ENCODE results near the gene NSUN4.

NSUN4 gene

DNA sequence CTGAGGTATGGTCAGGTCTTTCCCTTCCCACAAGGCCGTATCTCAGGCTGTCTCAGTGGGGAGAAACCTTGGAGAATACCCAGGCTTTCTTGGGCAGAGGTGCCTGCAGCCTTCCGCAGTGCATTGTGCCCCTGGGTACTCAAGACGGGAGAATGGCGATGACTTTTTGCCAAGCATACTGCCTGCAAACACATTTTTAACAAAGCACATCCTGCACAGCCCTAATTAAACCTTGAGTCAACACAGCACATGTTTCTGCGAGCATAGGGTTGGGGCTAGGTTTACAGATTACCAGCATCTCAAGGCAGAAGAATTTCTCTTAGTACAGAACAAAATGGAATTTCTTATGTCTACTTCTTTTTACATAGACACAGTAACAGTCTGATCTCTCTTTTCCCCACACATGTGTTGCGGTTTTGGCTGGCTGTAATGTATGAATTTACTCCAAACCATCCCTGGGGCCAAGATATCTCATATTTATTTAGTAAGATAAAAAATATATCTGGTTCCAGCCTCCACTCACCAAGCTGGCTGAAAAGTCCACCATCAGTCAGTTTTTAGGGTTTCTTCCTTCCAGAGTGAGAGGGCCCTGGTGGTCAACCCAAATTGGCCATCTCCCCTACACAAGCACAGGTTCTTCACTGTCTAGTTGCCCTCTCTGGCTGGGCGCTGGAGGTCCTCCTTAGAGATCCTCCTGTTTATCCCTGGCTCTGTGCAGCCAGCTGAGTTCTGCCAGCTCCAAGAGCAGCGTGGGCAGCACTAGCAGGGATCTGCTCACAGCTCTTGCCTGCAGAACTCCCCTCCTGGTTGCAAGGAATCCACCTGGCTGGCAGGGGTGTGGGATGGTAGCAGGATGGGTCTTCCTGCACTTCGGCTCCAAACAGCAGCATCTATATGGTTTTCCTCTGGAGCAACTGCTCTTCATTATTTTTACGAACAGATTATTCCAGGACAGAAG, 56.1 kb downstream of the NSUN4 start:
- Histone ChIP-seq H4K20me1 (ENCODE audit: insufficient read depth, low read length) (no peaks in the 10 kb centered on the region), H3K27me3 (ENCODE audit: insufficient read depth, low read length, poor library complexity) (no peaks in the 10 kb centered on the region), H3K4me3 (ENCODE audit: low read depth in 1 of 2, low read length in 2 of 2) (no peak overlapping the region), H3K36me3 (ENCODE audit: insufficient read depth, low read length) (no peaks in the 10 kb centered on the region), H3K4me1 (ENCODE audit: insufficient read depth, low read length) (no peaks in the 10 kb centered on the region), H2AFZ (ENCODE audit: low read depth, low read length) (no peak overlapping the region), H3K9me3 (ENCODE audit: insufficient read depth, low read length, severe bottlenecking) (peaks cover 7% of the 10 kb centered on the region), H3K79me2 (ENCODE audit: insufficient read depth, low read length) (no peaks in the 10 kb centered on the region), H3K4me2 (ENCODE audit: insufficient read depth, low read length) (no peak overlapping the region), H3K9ac (ENCODE audit: low read depth, low read length) (no peak overlapping the region), H3K27ac (ENCODE audit: low read length) (no peak overlapping the region)
- TF ChIP-seq EZH2 (IDR thresholded peaks at IDR 0.05; ENCODE audit: borderline replicate concordance, low read depth, low read length, severe bottlenecking), result no peak
- TF ChIP-seq, protein P1, sequence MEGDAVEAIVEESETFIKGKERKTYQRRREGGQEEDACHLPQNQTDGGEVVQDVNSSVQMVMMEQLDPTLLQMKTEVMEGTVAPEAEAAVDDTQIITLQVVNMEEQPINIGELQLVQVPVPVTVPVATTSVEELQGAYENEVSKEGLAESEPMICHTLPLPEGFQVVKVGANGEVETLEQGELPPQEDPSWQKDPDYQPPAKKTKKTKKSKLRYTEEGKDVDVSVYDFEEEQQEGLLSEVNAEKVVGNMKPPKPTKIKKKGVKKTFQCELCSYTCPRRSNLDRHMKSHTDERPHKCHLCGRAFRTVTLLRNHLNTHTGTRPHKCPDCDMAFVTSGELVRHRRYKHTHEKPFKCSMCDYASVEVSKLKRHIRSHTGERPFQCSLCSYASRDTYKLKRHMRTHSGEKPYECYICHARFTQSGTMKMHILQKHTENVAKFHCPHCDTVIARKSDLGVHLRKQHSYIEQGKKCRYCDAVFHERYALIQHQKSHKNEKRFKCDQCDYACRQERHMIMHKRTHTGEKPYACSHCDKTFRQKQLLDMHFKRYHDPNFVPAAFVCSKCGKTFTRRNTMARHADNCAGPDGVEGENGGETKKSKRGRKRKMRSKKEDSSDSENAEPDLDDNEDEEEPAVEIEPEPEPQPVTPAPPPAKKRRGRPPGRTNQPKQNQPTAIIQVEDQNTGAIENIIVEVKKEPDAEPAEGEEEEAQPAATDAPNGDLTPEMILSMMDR (IDR thresholded peaks at IDR 0.05; ENCODE audit: borderline replicate concordance, extremely low read depth, low read length, poor library complexity, severe bottlenecking), result no peak
- DNase-seq, result no peak
- no peak for ATAC-seq (ENCODE audit: insufficient read depth, low read depth)

DNA sequence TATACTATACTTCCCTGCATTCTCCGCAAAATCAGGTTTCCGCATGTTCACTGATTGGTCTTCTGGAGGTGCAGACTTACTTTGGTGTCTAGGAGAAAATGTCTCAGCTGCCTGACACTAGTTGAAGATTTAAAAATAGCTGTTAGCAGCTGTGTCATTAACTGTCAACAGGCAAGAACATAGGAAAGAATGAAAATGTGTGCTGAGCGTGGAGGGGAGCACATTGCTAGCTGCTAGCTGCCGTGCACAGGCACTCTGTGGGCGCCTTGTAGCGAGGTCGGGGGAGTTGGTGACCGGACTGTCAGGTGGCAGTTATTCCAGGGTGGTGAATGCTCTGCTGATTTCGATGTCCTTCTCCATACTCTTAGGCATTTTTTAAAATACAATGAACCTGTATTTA, 58.7 kb downstream of the NSUN4 start:
- H3K27me3 ChIP-seq (ENCODE audit: insufficient read depth, low read length, poor library complexity), result no peaks in the 10 kb centered on the region
- H4K20me1 ChIP-seq (ENCODE audit: insufficient read depth, low read length), result no peaks in the 10 kb centered on the region
- no peaks in the 10 kb centered on the region for H3K9me3 ChIP-seq (ENCODE audit: insufficient read depth, low read length, severe bottlenecking)
- H3K36me3 ChIP-seq (ENCODE audit: insufficient read depth, low read length), result no peaks in the 10 kb centered on the region
- H3K4me3 ChIP-seq (ENCODE audit: low read depth in 1 of 2, low read length in 2 of 2), result no peak overlapping the region
- no peak overlapping the region for H3K9ac ChIP-seq (ENCODE audit: low read depth, low read length)
- ATAC-seq (ENCODE audit: insufficient read depth, low read depth) (no peak), DNase-seq (no peak)
- no peaks in the 10 kb centered on the region for H3K79me2 ChIP-seq (ENCODE audit: insufficient read depth, low read length)
- no peak overlapping the region for H3K27ac ChIP-seq (ENCODE audit: low read length)
- TF ChIP-seq EZH2 (IDR thresholded peaks at IDR 0.05; ENCODE audit: borderline replicate concordance, low read depth, low read length, severe bottlenecking), result no peak
- TF ChIP-seq, protein P1 (IDR thresholded peaks at IDR 0.05; ENCODE audit: borderline replicate concordance, extremely low read depth, low read length, poor library complexity, severe bottlenecking), result no peak
- no peak overlapping the region for H2AFZ ChIP-seq (ENCODE audit: low read depth, low read length)
- H3K4me1 ChIP-seq (ENCODE audit: insufficient read depth, low read length), result no peaks in the 10 kb centered on the region
- H3K4me2 ChIP-seq (ENCODE audit: insufficient read depth, low read length), result no peak overlapping the region

DNA sequence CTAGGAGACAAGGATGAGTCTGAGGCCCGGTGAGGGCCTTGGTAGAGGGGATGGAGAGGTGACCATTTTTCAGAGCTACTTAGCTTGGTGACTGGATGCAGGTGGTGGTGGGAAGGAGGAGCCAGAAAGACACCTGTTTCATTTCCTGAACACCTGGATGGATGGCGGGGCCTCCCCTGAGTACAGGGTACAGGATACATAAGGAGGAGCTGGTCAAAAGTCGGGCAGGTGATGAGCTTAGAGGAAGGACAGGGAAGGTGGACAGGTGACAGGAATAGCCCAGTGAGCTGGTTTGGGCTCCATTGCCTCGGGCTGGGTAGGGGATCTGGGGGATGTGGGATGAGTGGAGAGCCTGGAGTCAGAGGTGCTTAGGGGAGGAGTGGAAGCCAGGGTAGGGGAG, 59.8 kb downstream of the NSUN4 start:
- no peaks in the 10 kb centered on the region for H3K27me3 ChIP-seq (ENCODE audit: insufficient read depth, low read length, poor library complexity)
- no peak overlapping the region for H3K27ac ChIP-seq (ENCODE audit: low read length)
- TF ChIP-seq, protein P1 (IDR thresholded peaks at IDR 0.05; ENCODE audit: borderline replicate concordance, extremely low read depth, low read length, poor library complexity, severe bottlenecking), result no peak
- no peak for TF ChIP-seq EZH2 (IDR thresholded peaks at IDR 0.05; ENCODE audit: borderline replicate concordance, low read depth, low read length, severe bottlenecking)
- no peaks in the 10 kb centered on the region for H3K36me3 ChIP-seq (ENCODE audit: insufficient read depth, low read length)
- no peaks in the 10 kb centered on the region for H4K20me1 ChIP-seq (ENCODE audit: insufficient read depth, low read length)
- no peak for DNase-seq
- H2AFZ ChIP-seq (ENCODE audit: low read depth, low read length), result no peak overlapping the region
- no peaks in the 10 kb centered on the region for H3K4me1 ChIP-seq (ENCODE audit: insufficient read depth, low read length)
- no peak overlapping the region for H3K4me3 ChIP-seq (ENCODE audit: low read depth in 1 of 2, low read length in 2 of 2)
- no peaks in the 10 kb centered on the region for H3K79me2 ChIP-seq (ENCODE audit: insufficient read depth, low read length)
- no peak overlapping the region for H3K4me2 ChIP-seq (ENCODE audit: insufficient read depth, low read length)
- H3K9ac ChIP-seq (ENCODE audit: low read depth, low read length), result no peak overlapping the region
- no peaks in the 10 kb centered on the region for H3K9me3 ChIP-seq (ENCODE audit: insufficient read depth, low read length, severe bottlenecking)
- no peak for ATAC-seq (ENCODE audit: insufficient read depth, low read depth)

Data from DND-41 (cell line).